PC-3 (cell line): Measurements from ENCODE around the gene PRR5L. TPM values are rescaled to one million over a fixed set of nuclear protein-coding genes. Genes with fewer than 3 reads are reported as not detected.

Experiments used
- ATAC-seq: fragments of 200-7000 bp; cut with Tn5 transposase; 2 replicates; pipeline ENCODE4 v1.9.1; 2020; ENCODE audit warnings: mild to moderate bottlenecking, moderate library complexity
- BruUV-seq: library from RNA; stranded (reverse); fragments of 400-500 nt; replicated peaks from 2 replicates; lab custom pipeline; 2021; lab: Mats Ljungman, UMichigan
- CTCF ChIA-PET: fragments of 300-600 bp; sonication (Branson Sonifier 250); formaldehyde crosslinking; loops from one replicate; lab custom pipeline; 2022; ENCODE audit warnings: antibody characterized with exemption; lab: Charles Lee
- POLR2A ChIA-PET: fragments of 300-600 bp; sonication (Branson Sonifier 250); formaldehyde crosslinking; loops from one replicate; lab custom pipeline; 2022; ENCODE audit warnings: antibody characterized with exemption; ENCODE audit not compliant: unreplicated experiment; lab: Charles Lee
- DNase-seq: peaks from one replicate; pipeline ENCODE4 v3.0.0-alpha.2; 2015
- H2AFZ ChIP-seq: fragments of 300-600 bp; sonication (generic); 2 replicates; pipeline ENCODE4 v1.6.0; 2016; ENCODE audit warnings: antibody characterized with exemption, low read length
- H3F3A ChIP-seq: fragments of 300-600 bp; sonication (generic); one replicate; pipeline ENCODE4 v1.6.0; 2017; ENCODE audit warnings: antibody characterized with exemption, low read length, control low read depth, mild to moderate bottlenecking; ENCODE audit not compliant: unreplicated experiment
- H3K27ac ChIP-seq: fragments of 300-600 bp; sonication (generic); 2 replicates; pipeline ENCODE4 v1.5.1; 2016; ENCODE audit warnings: mild to moderate bottlenecking, low read length
- H3K27me3 ChIP-seq: fragments of 300-600 bp; sonication (generic); 2 replicates; pipeline ENCODE4 v1.6.1; 2016; ENCODE audit warnings: low read length, mixed read lengths
- H3K36me3 ChIP-seq: fragments of 300-600 bp; sonication (generic); 2 replicates; pipeline ENCODE4 v1.6.1; 2016; ENCODE audit warnings: low read depth, mixed run types, low read length, mixed read lengths
- H3K4me1 ChIP-seq: fragments of 300-600 bp; sonication (generic); 2 replicates; pipeline ENCODE4 v1.5.1; 2016; ENCODE audit warnings: low read length; ENCODE audit not compliant: insufficient read depth
- H3K4me2 ChIP-seq: fragments of 300-600 bp; sonication (generic); 2 replicates; pipeline ENCODE4 v1.6.0; 2016; ENCODE audit warnings: low read length
- H3K4me3 ChIP-seq: fragments of 300-600 bp; sonication (generic); 2 replicates; pipeline ENCODE4 v1.5.1; 2016; ENCODE audit warnings: mild to moderate bottlenecking, low read length, mixed read lengths
- H3K79me2 ChIP-seq: fragments of 300-600 bp; sonication (generic); 2 replicates; pipeline ENCODE4 v1.6.1; 2017; ENCODE audit warnings: low read length, mixed read lengths
- H3K9ac ChIP-seq: fragments of 300-600 bp; sonication (generic); 2 replicates; pipeline ENCODE4 v1.6.0; 2016; ENCODE audit warnings: mild to moderate bottlenecking, low read length
- H3K9me2 ChIP-seq: fragments of 300-600 bp; sonication (generic); replicated peaks from 2 replicates; pipeline ENCODE4 v1.6.1; 2016; ENCODE audit warnings: mixed run types, low read length, mixed read lengths
- H3K9me3 ChIP-seq: fragments of 300-600 bp; sonication (generic); 2 replicates; pipeline ENCODE4 v1.6.1; 2016; ENCODE audit warnings: low read length, mixed read lengths
- H4K20me1 ChIP-seq: fragments of 300-600 bp; sonication (generic); 2 replicates; pipeline ENCODE4 v1.6.1; 2016; ENCODE audit warnings: low read length, mixed read lengths
- CTCF ChIP-seq: fragments of 300-600 bp; sonication (generic); conservative IDR thresholded peaks from 2 replicates; pipeline ENCODE4 v1.5.1; 2017; ENCODE audit warnings: antibody characterized with exemption, low read depth, mild to moderate bottlenecking, low read length
- EZH2 ChIP-seq: fragments of 300-600 bp; sonication (generic); IDR thresholded peaks from one replicate; pipeline ENCODE4 v1.6.1; 2017; ENCODE audit warnings: antibody characterized with exemption, mild to moderate bottlenecking, low read length; ENCODE audit not compliant: unreplicated experiment
- EZH2phosphoT487 ChIP-seq: fragments of 300-600 bp; sonication (generic); IDR thresholded peaks from 2 replicates; pipeline ENCODE4 v1.6.1; 2018; ENCODE audit warnings: mild to moderate bottlenecking, antibody characterized with exemption, low read length, borderline replicate concordance
- intact Hi-C: fragments of 100-400 bp; cut with micrococcal nuclease; formaldehyde crosslinking; loops from 2 replicates; pipeline ENCODE4 v1.9.0; 2023
- total RNA-seq: library from RNA; depleted of rRNA; stranded (reverse); fragments of >200 nt; gene quantifications from 2 replicates; pipeline ENCODE4 v1.2.3, GENCODE V29; 2014

Gene PRR5L
- total RNA-seq, 1 experiment from 2014 or later, result 4.7 TPM

- TF ChIP-seq CTCF, result no peak
- no peak for TF ChIP-seq EZH2phosphoT487
- TF ChIP-seq EZH2, result no peak
- no peaks in the 10 kb centered on the region for H3K9me2 ChIP-seq
- H3K27ac ChIP-seq, result peak overlapping the region; percentile 51
- intact Hi-C loops, result no loop called here
- POLR2A ChIA-PET, result no interaction called here
- H3K4me2 ChIP-seq, result peak overlapping the region; percentile 41; the same call in 1 of the 2 replicates
- no peak overlapping the region for H3K4me3 ChIP-seq
- BruUV-seq, result no TSS peak
- ATAC-seq (peak; percentile 99), DNase-seq (peak; percentile 83)
- peaks cover 16% of the 10 kb centered on the region for H3K36me3 ChIP-seq
- H4K20me1 ChIP-seq, result no peaks in the 10 kb centered on the region
- no peak overlapping the region for H2AFZ ChIP-seq
- no peaks in the 10 kb centered on the region for H3F3A ChIP-seq
- no peaks in the 10 kb centered on the region for H3K27me3 ChIP-seq
- CTCF ChIA-PET, result interaction anchor here (1.1 kb wide), 1 partner anchor 41 kb away, joined by 3 read pairs; no protein-coding TSS in a partner anchor
- H3K4me1 ChIP-seq, result peaks cover 17% of the 10 kb centered on the region
- no peak overlapping the region for H3K9ac ChIP-seq
- no peaks in the 10 kb centered on the region for H3K9me3 ChIP-seq
- H3K79me2 ChIP-seq, result peaks cover 23% of the 10 kb centered on the region
Observed at GRCh38 chr11:36500315-36500721, 204.2 kb downstream of the PRR5L start.

GRCh38 chr11:36501236-36501635, 205.1 kb downstream of the PRR5L start:
- H3K4me3 ChIP-seq, result no peak overlapping the region
- H3K9me2 ChIP-seq, result no peaks in the 10 kb centered on the region
- peaks cover 17% of the 10 kb centered on the region for H3K4me1 ChIP-seq
- POLR2A ChIA-PET, result no interaction called here
- H3K36me3 ChIP-seq, result peaks cover 15% of the 10 kb centered on the region
- H3K9me3 ChIP-seq, result no peaks in the 10 kb centered on the region
- no TSS peak for BruUV-seq
- H3K4me2 ChIP-seq, result 0 out of 2 replicates have a peak overlapping the region, but pooled peaks have one; percentile 41
- TF ChIP-seq CTCF (no peak), EZH2 (no peak), EZH2phosphoT487 (no peak)
- ATAC-seq (no peak), DNase-seq (no peak)
- no peak overlapping the region for H3K27ac ChIP-seq
- intact Hi-C loops, result no loop called here
- peaks cover 32% of the 10 kb centered on the region for H3K79me2 ChIP-seq
- no peaks in the 10 kb centered on the region for H3K27me3 ChIP-seq
- no peak overlapping the region for H3K9ac ChIP-seq
- no peaks in the 10 kb centered on the region for H3F3A ChIP-seq
- H2AFZ ChIP-seq, result no peak overlapping the region
- CTCF ChIA-PET, result interaction anchor here (1.8 kb wide), 1 partner anchor 8 kb away, joined by 7 read pairs; no protein-coding TSS in a partner anchor
- no peaks in the 10 kb centered on the region for H4K20me1 ChIP-seq

- Histone ChIP-seq H3K9me3 (no peaks in the 10 kb centered on the region), H3K4me1 (peaks cover 11% of the 10 kb centered on the region; the same call in 1 of the 2 replicates), H3K9me2 (no peaks in the 10 kb centered on the region), H3K4me3 (peak overlapping the region; percentile 92), H3K4me2 (peak overlapping the region; percentile 94), H2AFZ (no peak overlapping the region), H3K27me3 (no peaks in the 10 kb centered on the region), H3K9ac (no peak overlapping the region), H3F3A (no peaks in the 10 kb centered on the region), H3K27ac (no peak overlapping the region), H3K36me3 (no peaks in the 10 kb centered on the region), H4K20me1 (peaks cover 23% of the 10 kb centered on the region; the same call in 1 of the 2 replicates), H3K79me2 (peaks cover 53% of the 10 kb centered on the region)
- ChIA-PET POLR2A (no interaction called here), CTCF (interaction anchor here (0.6 kb wide), 1 partner anchor 15 kb away, joined by 5 read pairs; no protein-coding TSS in a partner anchor)
- no peak for TF ChIP-seq EZH2phosphoT487
- no TSS peak for BruUV-seq
- intact Hi-C loops, result no loop called here
- no peak for DNase-seq
- no peak for ATAC-seq
Observed at GRCh38 chr11:36507824-36508489, 211.9 kb downstream of the PRR5L start.
